Activated T-cell treated with anti-CD3 and anti-CD28 coated beads, Interleukin-2, amount 50 U/mL, for 72 hours (primary cell): ENCODE data around the gene DBET. TPM values are rescaled to one million over a fixed set of nuclear protein-coding genes. Genes with fewer than 3 reads are reported as not detected.
"Not testable (repeated sequence)": the region's sequence is repeated elsewhere in the genome, so short reads cannot be mapped to it uniquely, and the experiment has no call there.

Source experiments
- ATAC-seq, 2 donors: fragments of 150-1000 bp; cut with Tn5 transposase; replicated peaks in 1 of 2; 2 replicates each; pipeline ENCODE4 v1.10.0; 2021; ENCODE audit warnings: moderate library complexity in 2 of 2, mild to moderate bottlenecking in 1 of 2
- DNase-seq, 2 donors: peaks; one replicate each; pipeline ENCODE4 v3.0.0; 2021 to 2022; ENCODE audit warnings: mixed read lengths in 1 of 2
- H3K27ac Mint-ChIP-seq: one replicate; pipeline ENCODE4 v1.8.0; 2022; ENCODE audit warnings: mild to moderate bottlenecking, moderate library complexity, mixed read lengths
- H3K27me3 Mint-ChIP-seq: one replicate; pipeline ENCODE4 v1.8.0; 2022; ENCODE audit warnings: low read depth, mixed read lengths
- H3K36me3 Mint-ChIP-seq, 2 donors: one replicate each; pipeline ENCODE4 v1.8.0; 2022; ENCODE audit warnings: mixed read lengths in 2 of 2, mild to moderate bottlenecking in 1 of 2; ENCODE audit not compliant: insufficient read depth in 2 of 2
- H3K4me1 Mint-ChIP-seq: one replicate; pipeline ENCODE4 v1.8.0; 2022; ENCODE audit warnings: low read depth, mixed read lengths
- H3K4me3 Mint-ChIP-seq, 2 donors: one replicate each; pipeline ENCODE4 v1.8.0; 2022; ENCODE audit warnings: mild to moderate bottlenecking in 2 of 2, mixed read lengths in 2 of 2, moderate library complexity in 2 of 2
- H3K9me3 Mint-ChIP-seq, 2 donors: one replicate each; pipeline ENCODE4 v1.8.0; 2022; ENCODE audit warnings: mixed read lengths in 2 of 2
- total RNA-seq, 2 donors: library from RNA; stranded (reverse); gene quantifications; one replicate each; pipeline ENCODE4 v1.2.3, GENCODE V29; 2022

The DBET gene
- not detected for total RNA-seq

GRCh38 chr4:190064342-190064741, at the start of gene DBET:
TSS of gene DBET (plus strand) at chr4:190064502.
- H3K27ac Mint-ChIP-seq, H3K27me3 Mint-ChIP-seq, DNase-seq, H3K4me1 Mint-ChIP-seq, H3K36me3 Mint-ChIP-seq, H3K4me3 Mint-ChIP-seq, ATAC-seq, H3K9me3 Mint-ChIP-seq: not testable (repeated sequence)

- Mint-ChIP-seq H3K27ac (no peak overlapping the region), H3K4me1 (peaks cover 29% of the 10 kb centered on the region), H3K36me3 (peaks cover 5 to 9% of the 10 kb centered on the region in 2 donors), H3K9me3 (peaks cover 0 to 2% of the 10 kb centered on the region in 2 donors), H3K27me3 (peaks cover 72% of the 10 kb centered on the region), H3K4me3 (peak overlapping the region; percentile 65 to 77)
- ATAC-seq, result peak; percentile 62 to 74
- DNase-seq, result peak; percentile 14 to 30
Measured at GRCh38 chr4:190014771-190015537, 49.3 kb upstream of the DBET start.

GRCh38 chr4:190015538-190016368, 48.5 kb upstream of the DBET start:
- no peak overlapping the region for H3K27ac Mint-ChIP-seq
- H3K9me3 Mint-ChIP-seq, result peaks cover 0 to 2% of the 10 kb centered on the region in 2 donors
- H3K27me3 Mint-ChIP-seq, result peaks cover 80% of the 10 kb centered on the region
- peaks cover 37% of the 10 kb centered on the region for H3K4me1 Mint-ChIP-seq
- peaks cover 5 to 9% of the 10 kb centered on the region in 2 donors for H3K36me3 Mint-ChIP-seq
- DNase-seq (peak in 1 of 2 donors; percentile 2), ATAC-seq (no peak)
- H3K4me3 Mint-ChIP-seq, result peak overlapping the region; percentile 51 to 67

GRCh38 chr4:190016369-190017289, 47.7 kb upstream of the DBET start:
- peaks cover 0 to 2% of the 10 kb centered on the region in 2 donors for H3K9me3 Mint-ChIP-seq
- H3K4me1 Mint-ChIP-seq, result peaks cover 42% of the 10 kb centered on the region
- peak in 1 of 2 donors; percentile 1 for DNase-seq
- no peak overlapping the region for H3K27ac Mint-ChIP-seq
- H3K36me3 Mint-ChIP-seq, result peaks cover 5 to 9% of the 10 kb centered on the region in 2 donors
- H3K4me3 Mint-ChIP-seq, result peak overlapping the region; percentile 45 to 51
- ATAC-seq, result no peak
- peaks cover 81% of the 10 kb centered on the region for H3K27me3 Mint-ChIP-seq

- ATAC-seq, result no peak
- peaks cover 42% of the 10 kb centered on the region for H3K4me1 Mint-ChIP-seq
- H3K36me3 Mint-ChIP-seq, result peaks cover 5 to 9% of the 10 kb centered on the region in 2 donors
- H3K9me3 Mint-ChIP-seq, result peaks cover 0 to 2% of the 10 kb centered on the region in 2 donors
- peak overlapping the region; percentile 27 to 45 for H3K4me3 Mint-ChIP-seq
- H3K27me3 Mint-ChIP-seq, result peaks cover 71% of the 10 kb centered on the region
- H3K27ac Mint-ChIP-seq, result no peak overlapping the region
- peak; percentile 6 for DNase-seq
Measured at GRCh38 chr4:190017357-190018200, 46.7 kb upstream of the DBET start.

- Mint-ChIP-seq H3K4me3 (peak overlapping the region in 1 of 2 donors; percentile 16), H3K27me3 (peaks cover 63% of the 10 kb centered on the region), H3K4me1 (peaks cover 42% of the 10 kb centered on the region), H3K36me3 (peaks cover 5 to 9% of the 10 kb centered on the region in 2 donors), H3K9me3 (peaks cover 0 to 2% of the 10 kb centered on the region in 2 donors), H3K27ac (no peak overlapping the region)
- ATAC-seq, result no peak
- no peak for DNase-seq
Measured at GRCh38 chr4:190018201-190018920, 45.9 kb upstream of the DBET start.

- Mint-ChIP-seq H3K9me3 (no peaks in the 10 kb centered on the region), H3K27me3 (peaks cover 54% of the 10 kb centered on the region), H3K4me1 (peaks cover 41% of the 10 kb centered on the region), H3K36me3 (peaks cover 5 to 7% of the 10 kb centered on the region in 2 donors), H3K4me3 (peak overlapping the region; percentile 14 to 63), H3K27ac (no peak overlapping the region)
- ATAC-seq, result no peak
- peak; percentile 1 to 2 for DNase-seq
Measured at GRCh38 chr4:190019023-190019858, 45.1 kb upstream of the DBET start.

GRCh38 chr4:190019859-190020463, 44.3 kb upstream of the DBET start:
- DNase-seq, ATAC-seq, H3K36me3 Mint-ChIP-seq, H3K27ac Mint-ChIP-seq, H3K9me3 Mint-ChIP-seq: not testable (repeated sequence)
- H3K4me3 Mint-ChIP-seq, result peak overlapping the region; percentile 14 to 63
- peaks cover 50% of the 10 kb centered on the region for H3K27me3 Mint-ChIP-seq
- peaks cover 38% of the 10 kb centered on the region for H3K4me1 Mint-ChIP-seq

GRCh38 chr4:190020790-190021717, 43.2 kb upstream of the DBET start:
- Mint-ChIP-seq H3K4me1 (peaks cover 37% of the 10 kb centered on the region), H3K27ac (peak overlapping the region; percentile 27), H3K4me3 (peak overlapping the region; percentile 63 to 73), H3K36me3 (peaks cover 3 to 4% of the 10 kb centered on the region in 2 donors), H3K27me3 (peaks cover 43% of the 10 kb centered on the region), H3K9me3 (no peaks in the 10 kb centered on the region)
- peak; percentile 30 to 32 for ATAC-seq
- peak; percentile 18 to 51 for DNase-seq

- DNase-seq, result not testable (repeated sequence)
Measured at GRCh38 chr4:190021973-190022372, 42.3 kb upstream of the DBET start.

More at GRCh38 chr4:190021973-190022372, 42.3 kb upstream of the DBET start:
- Mint-ChIP-seq H3K27me3 (peaks cover 33% of the 10 kb centered on the region), H3K4me1 (peaks cover 29% of the 10 kb centered on the region)
- ATAC-seq, H3K36me3 Mint-ChIP-seq, H3K27ac Mint-ChIP-seq, H3K4me3 Mint-ChIP-seq, H3K9me3 Mint-ChIP-seq: not testable (repeated sequence)
